ENCODE results near the gene AOAH.

Gene AOAH

DNA sequence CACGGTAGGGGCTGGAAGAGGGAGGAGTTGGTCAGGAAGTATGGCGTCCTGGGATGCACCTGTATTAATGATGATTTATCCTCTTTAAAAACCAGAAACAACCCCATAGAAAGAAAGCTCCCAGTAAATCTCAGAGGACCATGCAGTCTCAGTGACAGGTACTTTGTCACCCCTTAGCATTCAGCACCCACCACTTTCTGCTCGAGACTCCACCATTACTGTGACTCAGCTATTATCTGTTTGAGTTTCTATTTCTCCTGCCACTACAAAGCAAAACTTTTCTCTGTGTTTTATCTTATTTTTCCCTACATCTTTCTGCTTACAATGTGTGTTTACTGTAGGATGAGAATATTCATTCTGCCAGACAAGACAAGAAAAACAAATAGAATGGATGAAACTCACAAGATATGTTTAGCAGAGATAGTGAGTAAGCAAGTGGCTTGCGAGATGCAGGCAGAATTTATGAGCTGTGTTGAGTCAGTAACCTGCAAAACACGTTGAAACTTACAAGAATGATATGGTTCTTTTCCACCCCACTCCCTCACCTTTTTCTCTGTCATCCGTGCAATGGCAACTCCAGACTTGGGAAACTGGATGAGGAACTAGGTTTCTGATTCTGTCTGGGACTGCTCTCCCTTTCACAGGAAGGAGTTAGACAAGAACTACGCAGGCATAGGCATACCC lies 127.1 kb downstream of the AOAH start:
- peaks cover 7% of the 10 kb centered on the region for H3K4me1 ChIP-seq (ENCODE audit: control insufficient read depth, insufficient read depth, low read length)
- no peaks in the 10 kb centered on the region for H3K36me3 ChIP-seq (ENCODE audit: control insufficient read depth, insufficient read depth, low read length, severe bottlenecking)
- no peaks in the 10 kb centered on the region for H3K9me3 ChIP-seq (ENCODE audit: control insufficient read depth, low read length)
- no peak for DNase-seq (ENCODE audit: low read depth)
- no peak overlapping the region for H3K9ac ChIP-seq (ENCODE audit: low read length)
- H3K4me3 ChIP-seq (ENCODE audit: low read length): no peak overlapping the region
- H3K27me3 ChIP-seq (replicated peaks; ENCODE audit: control insufficient read depth, insufficient read depth, low read length): no peaks in the 10 kb centered on the region

DNA sequence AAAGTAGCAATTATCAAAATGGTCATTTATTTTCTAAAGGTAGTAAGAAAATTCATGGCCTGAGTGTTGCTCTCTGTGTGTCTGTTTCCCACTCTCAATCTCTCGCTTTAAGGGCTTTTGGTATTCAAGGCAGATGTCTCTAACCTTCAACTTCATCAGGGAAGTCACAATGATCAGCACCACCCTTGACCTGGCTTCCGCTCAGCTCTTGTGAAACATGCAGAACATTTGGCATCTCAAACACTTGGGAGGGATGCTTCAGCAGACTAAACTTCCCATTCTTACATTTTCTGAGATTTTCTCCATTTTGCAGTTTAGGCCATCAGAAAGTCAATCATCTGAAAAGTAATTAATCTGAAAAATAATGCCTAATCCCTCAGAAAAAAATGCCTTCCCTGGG lies 129.8 kb downstream of the AOAH start:
- no peaks in the 10 kb centered on the region for H3K9me3 ChIP-seq (ENCODE audit: control insufficient read depth, low read length)
- H3K4me1 ChIP-seq (ENCODE audit: control insufficient read depth, insufficient read depth, low read length): no peaks in the 10 kb centered on the region
- no peak overlapping the region for H3K4me3 ChIP-seq (ENCODE audit: low read length)
- no peaks in the 10 kb centered on the region for H3K36me3 ChIP-seq (ENCODE audit: control insufficient read depth, insufficient read depth, low read length, severe bottlenecking)
- no peak overlapping the region for H3K9ac ChIP-seq (ENCODE audit: low read length)
- DNase-seq (ENCODE audit: low read depth): no peak
- peaks cover 9% of the 10 kb centered on the region for H3K27me3 ChIP-seq (replicated peaks; ENCODE audit: control insufficient read depth, insufficient read depth, low read length)

DNA sequence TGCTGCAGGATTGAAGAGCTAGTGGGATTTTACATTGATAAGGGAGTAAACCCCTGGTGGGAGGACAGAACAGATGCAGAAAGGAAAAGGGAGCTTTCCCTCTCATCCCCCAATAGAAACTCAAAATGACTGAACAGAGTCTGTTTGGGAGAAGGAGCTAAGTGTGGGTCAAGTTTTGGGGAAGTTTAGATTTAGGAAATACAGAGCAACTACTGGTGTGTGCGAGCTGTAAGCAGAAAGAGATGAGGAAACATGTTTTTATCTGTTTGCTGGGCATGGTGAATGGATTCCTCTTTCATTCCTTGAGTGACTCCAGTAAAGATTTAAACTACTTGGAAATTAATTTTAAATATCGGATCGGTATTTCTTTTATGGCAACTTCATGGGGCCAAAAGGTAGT lies 132.7 kb downstream of the AOAH start:
- peaks cover 9% of the 10 kb centered on the region for H3K27me3 ChIP-seq (replicated peaks; ENCODE audit: control insufficient read depth, insufficient read depth, low read length)
- H3K4me1 ChIP-seq (ENCODE audit: control insufficient read depth, insufficient read depth, low read length): no peaks in the 10 kb centered on the region
- DNase-seq (ENCODE audit: low read depth): no peak
- no peak overlapping the region for H3K4me3 ChIP-seq (ENCODE audit: low read length)
- no peak overlapping the region for H3K9ac ChIP-seq (ENCODE audit: low read length)
- no peaks in the 10 kb centered on the region for H3K36me3 ChIP-seq (ENCODE audit: control insufficient read depth, insufficient read depth, low read length, severe bottlenecking)
- H3K9me3 ChIP-seq (ENCODE audit: control insufficient read depth, low read length): no peaks in the 10 kb centered on the region

DNA sequence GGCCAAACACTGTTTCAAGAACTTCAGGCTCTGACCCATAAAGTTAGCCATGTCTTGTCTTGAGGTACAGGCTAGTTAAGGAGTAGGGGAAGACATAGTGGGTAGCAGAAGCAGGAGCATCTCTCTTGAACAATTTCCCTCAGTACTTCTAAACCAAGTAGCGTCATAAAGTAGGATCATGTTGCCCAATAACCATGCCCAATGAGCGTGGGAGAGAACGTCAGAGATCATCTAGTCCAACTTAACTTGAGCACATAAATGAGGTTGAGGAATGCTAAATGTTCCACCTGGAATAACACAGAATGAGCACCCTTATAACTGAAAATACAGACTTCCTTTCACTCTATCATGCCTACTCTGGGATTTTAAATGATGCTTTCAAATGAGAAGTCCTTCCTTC lies 134.9 kb downstream of the AOAH start:
- no peak overlapping the region for H3K9ac ChIP-seq (ENCODE audit: low read length)
- H3K36me3 ChIP-seq (ENCODE audit: control insufficient read depth, insufficient read depth, low read length, severe bottlenecking): no peaks in the 10 kb centered on the region
- H3K27me3 ChIP-seq (replicated peaks; ENCODE audit: control insufficient read depth, insufficient read depth, low read length): peaks cover 9% of the 10 kb centered on the region
- H3K4me3 ChIP-seq (ENCODE audit: low read length): no peak overlapping the region
- H3K9me3 ChIP-seq (ENCODE audit: control insufficient read depth, low read length): no peaks in the 10 kb centered on the region
- no peak for DNase-seq (ENCODE audit: low read depth)
- H3K4me1 ChIP-seq (ENCODE audit: control insufficient read depth, insufficient read depth, low read length): no peaks in the 10 kb centered on the region

DNA sequence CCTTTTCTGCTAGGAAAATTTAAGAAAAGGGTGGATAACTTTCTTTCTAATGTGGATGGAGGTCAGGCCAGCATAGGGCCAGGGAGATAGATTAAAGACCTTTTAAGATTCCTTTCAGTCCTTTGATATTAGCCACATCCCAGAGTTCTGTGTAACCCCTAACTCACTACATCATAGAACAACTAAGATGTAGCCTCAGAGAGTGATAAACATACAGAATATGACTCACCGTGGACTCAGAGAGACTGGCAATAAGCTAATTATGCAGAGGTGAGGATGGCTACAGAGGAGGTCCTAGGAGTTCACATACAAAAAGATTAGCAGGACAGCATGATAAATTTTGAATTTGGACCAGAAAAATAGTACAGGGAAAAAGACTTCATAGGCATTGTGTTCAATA lies 141.0 kb downstream of the AOAH start:
- Histone ChIP-seq H3K36me3 (ENCODE audit: control insufficient read depth, insufficient read depth, low read length, severe bottlenecking) (no peaks in the 10 kb centered on the region), H3K9me3 (ENCODE audit: control insufficient read depth, low read length) (peaks cover 2% of the 10 kb centered on the region), H3K27me3 (replicated peaks; ENCODE audit: control insufficient read depth, insufficient read depth, low read length) (no peaks in the 10 kb centered on the region), H3K4me3 (ENCODE audit: low read length) (no peak overlapping the region), H3K9ac (ENCODE audit: low read length) (no peak overlapping the region), H3K4me1 (ENCODE audit: control insufficient read depth, insufficient read depth, low read length) (peaks cover 6% of the 10 kb centered on the region)
- DNase-seq (ENCODE audit: low read depth): no peak

DNA sequence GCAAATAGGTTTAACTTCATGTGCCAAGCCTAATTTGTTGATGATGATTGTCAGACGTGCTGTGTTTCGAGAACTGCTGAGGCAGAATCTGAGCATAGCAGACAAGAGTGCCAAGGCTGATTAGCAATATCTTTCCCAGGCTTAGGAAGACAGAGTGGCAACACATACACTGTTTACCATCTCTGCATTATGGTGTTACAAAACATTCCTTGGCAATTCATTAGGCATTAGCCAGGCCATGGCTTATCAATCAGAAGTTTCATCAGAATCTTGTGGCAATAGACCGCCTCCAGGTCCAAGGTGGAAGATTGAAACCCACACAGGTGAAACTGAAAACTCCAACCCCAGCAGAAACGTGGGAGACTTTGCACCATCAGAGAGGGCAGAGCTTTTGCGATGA lies 148.5 kb downstream of the AOAH start:
- H3K27me3 ChIP-seq (replicated peaks; ENCODE audit: control insufficient read depth, insufficient read depth, low read length): peaks cover 5% of the 10 kb centered on the region
- H3K4me1 ChIP-seq (ENCODE audit: control insufficient read depth, insufficient read depth, low read length): no peaks in the 10 kb centered on the region
- H3K4me3 ChIP-seq (ENCODE audit: low read length): no peak overlapping the region
- DNase-seq (ENCODE audit: low read depth): no peak
- no peaks in the 10 kb centered on the region for H3K36me3 ChIP-seq (ENCODE audit: control insufficient read depth, insufficient read depth, low read length, severe bottlenecking)
- H3K9me3 ChIP-seq (ENCODE audit: control insufficient read depth, low read length): peaks cover 19% of the 10 kb centered on the region
- no peak overlapping the region for H3K9ac ChIP-seq (ENCODE audit: low read length)

DNA sequence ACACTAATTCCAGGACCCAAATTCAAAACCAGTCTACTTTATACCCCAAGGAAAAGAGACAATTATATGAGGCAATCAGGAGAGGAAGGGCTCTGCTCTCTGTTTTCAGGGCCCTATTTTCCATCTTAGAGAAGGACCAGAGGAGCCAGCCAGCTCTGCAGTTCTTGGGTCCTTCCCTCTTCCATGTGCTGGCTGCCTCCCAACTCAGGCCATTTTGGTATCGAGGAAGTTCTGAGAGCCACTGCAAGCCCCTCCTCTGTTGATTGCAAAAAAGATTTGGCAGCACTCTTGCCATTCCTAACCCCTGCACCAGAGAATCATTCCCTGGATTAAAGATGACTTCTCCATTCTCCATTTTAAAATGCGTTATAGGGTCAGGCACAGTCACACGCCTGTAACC lies 151.2 kb downstream of the AOAH start:
- no peak overlapping the region for H3K9ac ChIP-seq (ENCODE audit: low read length)
- H3K4me3 ChIP-seq (ENCODE audit: low read length): no peak overlapping the region
- H3K9me3 ChIP-seq (ENCODE audit: control insufficient read depth, low read length): peaks cover 15% of the 10 kb centered on the region
- peaks cover 13% of the 10 kb centered on the region for H3K27me3 ChIP-seq (replicated peaks; ENCODE audit: control insufficient read depth, insufficient read depth, low read length)
- H3K4me1 ChIP-seq (ENCODE audit: control insufficient read depth, insufficient read depth, low read length): no peaks in the 10 kb centered on the region
- DNase-seq (ENCODE audit: low read depth): no peak
- no peaks in the 10 kb centered on the region for H3K36me3 ChIP-seq (ENCODE audit: control insufficient read depth, insufficient read depth, low read length, severe bottlenecking)

DNA sequence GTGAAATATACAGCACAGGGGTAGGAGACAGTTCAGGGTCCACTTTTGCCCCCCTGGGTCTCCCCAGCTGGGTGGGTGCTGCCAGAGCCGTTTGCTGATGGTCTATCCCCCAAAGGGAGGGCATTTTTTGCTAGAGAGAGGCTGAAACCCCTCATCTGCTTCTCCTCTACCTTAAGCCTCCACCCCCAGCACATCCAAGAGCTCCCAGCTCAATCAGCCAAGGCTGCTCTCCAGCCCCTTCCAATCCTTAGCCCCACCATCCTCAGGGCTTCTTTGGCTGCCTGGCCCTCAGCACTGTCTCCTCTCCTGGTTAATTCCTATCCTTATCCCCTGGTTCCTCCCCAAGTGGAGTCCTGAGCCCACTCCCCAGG lies 153.1 kb downstream of the AOAH start:
- no peak for DNase-seq (ENCODE audit: low read depth)
- Histone ChIP-seq H3K36me3 (ENCODE audit: control insufficient read depth, insufficient read depth, low read length, severe bottlenecking) (no peaks in the 10 kb centered on the region), H3K9me3 (ENCODE audit: control insufficient read depth, low read length) (peaks cover 6% of the 10 kb centered on the region), H3K9ac (ENCODE audit: low read length) (no peak overlapping the region), H3K27me3 (replicated peaks; ENCODE audit: control insufficient read depth, insufficient read depth, low read length) (peaks cover 13% of the 10 kb centered on the region), H3K4me1 (ENCODE audit: control insufficient read depth, insufficient read depth, low read length) (no peaks in the 10 kb centered on the region), H3K4me3 (ENCODE audit: low read length) (no peak overlapping the region)

DNA sequence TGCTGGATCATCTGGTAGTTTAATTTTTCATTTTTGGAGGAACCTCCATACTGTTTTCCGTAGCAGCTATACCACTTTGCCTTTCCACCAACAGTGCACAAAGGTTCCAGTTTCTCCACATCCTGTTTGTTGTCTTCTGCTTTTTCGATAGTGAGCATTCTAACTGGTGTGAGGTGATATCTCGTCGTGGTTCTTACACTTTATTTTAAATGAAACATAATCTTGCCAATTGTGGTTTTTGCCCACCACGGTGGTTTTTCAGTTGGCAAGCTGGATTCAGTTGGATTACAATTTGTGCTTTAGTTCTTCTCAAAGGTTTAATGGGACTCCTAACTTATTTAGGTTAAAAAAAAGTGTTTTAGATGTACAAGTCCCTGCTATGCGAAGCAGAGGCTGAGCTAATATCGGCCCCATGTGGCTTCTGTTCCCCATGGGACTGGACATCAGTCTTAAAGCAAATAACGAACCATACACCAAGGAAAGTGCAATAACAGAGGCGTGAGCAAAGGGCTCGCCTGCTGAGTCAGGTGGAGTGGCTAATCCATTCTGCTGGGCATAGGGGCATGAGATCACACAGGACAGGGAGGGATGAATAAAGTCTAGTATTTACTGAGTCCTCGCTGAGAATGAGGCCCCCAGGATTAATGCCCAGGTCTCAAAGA lies 153.6 kb downstream of the AOAH start:
- Histone ChIP-seq H3K9ac (ENCODE audit: low read length) (no peak overlapping the region), H3K27me3 (replicated peaks; ENCODE audit: control insufficient read depth, insufficient read depth, low read length) (peaks cover 13% of the 10 kb centered on the region), H3K4me1 (ENCODE audit: control insufficient read depth, insufficient read depth, low read length) (peaks cover under 1% of the 10 kb centered on the region), H3K4me3 (ENCODE audit: low read length) (no peak overlapping the region), H3K36me3 (ENCODE audit: control insufficient read depth, insufficient read depth, low read length, severe bottlenecking) (no peaks in the 10 kb centered on the region), H3K9me3 (ENCODE audit: control insufficient read depth, low read length) (peaks cover 1% of the 10 kb centered on the region)
- no peak for DNase-seq (ENCODE audit: low read depth)

DNA sequence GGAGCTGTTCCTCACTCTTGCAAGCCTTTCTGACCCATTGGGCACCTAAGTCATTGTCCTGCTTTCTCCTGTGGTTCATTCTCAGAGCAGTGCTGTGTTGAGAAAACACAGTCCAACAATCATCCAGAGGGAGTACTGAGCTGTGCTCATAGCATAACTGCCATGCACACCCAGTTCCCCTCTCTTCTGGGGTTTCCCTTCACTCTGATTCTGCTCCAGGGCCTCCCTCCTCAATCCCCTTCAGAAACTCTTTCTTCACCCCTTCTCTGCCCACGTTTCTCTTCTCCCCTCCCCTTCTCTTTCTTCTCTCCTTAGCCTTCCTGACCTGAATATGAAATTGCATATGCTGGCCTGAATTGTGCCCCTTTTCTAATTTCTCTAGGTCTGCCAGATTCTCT lies 155.8 kb downstream of the AOAH start:
- Histone ChIP-seq H3K4me1 (ENCODE audit: control insufficient read depth, insufficient read depth, low read length) (peaks cover 13% of the 10 kb centered on the region), H3K27me3 (replicated peaks; ENCODE audit: control insufficient read depth, insufficient read depth, low read length) (peaks cover 13% of the 10 kb centered on the region), H3K9ac (ENCODE audit: low read length) (no peak overlapping the region), H3K9me3 (ENCODE audit: control insufficient read depth, low read length) (no peaks in the 10 kb centered on the region), H3K4me3 (ENCODE audit: low read length) (no peak overlapping the region), H3K36me3 (ENCODE audit: control insufficient read depth, insufficient read depth, low read length, severe bottlenecking) (no peaks in the 10 kb centered on the region)
- DNase-seq (ENCODE audit: low read depth): no peak

DNA sequence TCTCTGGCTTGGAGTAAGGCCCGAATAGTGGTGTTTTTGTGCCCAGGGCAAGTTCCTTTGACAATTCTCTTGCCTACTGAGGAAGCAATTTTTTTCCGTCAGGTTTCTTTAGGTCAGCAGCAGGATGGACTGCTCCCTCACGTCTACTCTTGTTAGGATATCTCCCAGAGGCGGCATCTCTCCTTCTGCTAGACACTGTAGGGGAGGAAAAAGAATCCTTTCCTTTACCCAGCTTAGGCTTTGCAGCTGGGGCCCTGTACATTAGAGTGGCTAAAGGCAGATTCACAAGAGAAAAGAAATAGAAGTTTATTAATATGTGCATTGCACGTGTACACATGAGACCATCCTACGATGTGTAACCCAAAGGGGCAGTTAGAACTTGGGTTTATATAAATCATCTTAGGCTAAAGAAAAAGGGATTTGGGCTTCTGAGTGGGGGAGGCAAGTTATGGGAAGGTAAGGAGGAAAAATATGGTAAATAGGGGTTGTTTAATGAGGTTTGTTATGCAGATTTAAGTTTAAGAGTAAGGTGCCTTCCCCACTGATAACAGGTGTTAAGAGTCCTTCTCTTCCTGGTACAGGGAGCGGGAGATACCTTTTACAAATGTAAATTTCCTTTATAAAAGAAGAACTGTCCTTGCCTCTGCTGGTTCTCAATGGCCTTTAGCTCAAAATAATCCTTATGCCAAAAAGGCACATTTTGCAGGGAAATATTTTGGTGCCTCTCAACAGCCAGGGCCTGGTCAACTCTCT lies 156.4 kb downstream of the AOAH start:
- peaks cover 13% of the 10 kb centered on the region for H3K27me3 ChIP-seq (replicated peaks; ENCODE audit: control insufficient read depth, insufficient read depth, low read length)
- no peak overlapping the region for H3K4me3 ChIP-seq (ENCODE audit: low read length)
- no peaks in the 10 kb centered on the region for H3K36me3 ChIP-seq (ENCODE audit: control insufficient read depth, insufficient read depth, low read length, severe bottlenecking)
- DNase-seq (ENCODE audit: low read depth): no peak
- H3K4me1 ChIP-seq (ENCODE audit: control insufficient read depth, insufficient read depth, low read length): peaks cover 13% of the 10 kb centered on the region
- H3K9me3 ChIP-seq (ENCODE audit: control insufficient read depth, low read length): no peaks in the 10 kb centered on the region
- no peak overlapping the region for H3K9ac ChIP-seq (ENCODE audit: low read length)

All from adipocyte (in vitro differentiated cells).